Astrocyte of the cerebellum (primary cell): ENCODE results near the gene WIPI1.

Experiments
- DNase-seq: peaks from one replicate; pipeline ENCODE4 v3.0.0-alpha.2; 2011; ENCODE audit warnings: low read depth
- H3K4me3 ChIP-seq: 2 replicates; pipeline ENCODE4 v1.5.1; 2011; ENCODE audit warnings: mild to moderate bottlenecking, low read depth, low read length, moderate library complexity
- in situ Hi-C: cut with HindIII; loops from 2 replicates; pipeline ENCODE4 v1.10.0; 2017; ENCODE audit warnings: low sequenced_read_pairs
- TF ChIP-seq, protein P1 (sequence below): IDR thresholded peaks from 2 replicates; pipeline ENCODE4 v1.5.1; 2012; ENCODE audit warnings: low read length, low read depth, moderate library complexity, mild to moderate bottlenecking; ENCODE audit errors: missing control alignments

The WIPI1 gene

GRCh38 chr17:68450391-68450790 is 6.9 kb downstream of the WIPI1 start:
- DNase-seq = no peak
- in situ Hi-C loops = no loop called here
- H3K4me3 ChIP-seq = no peak overlapping the region
- TF ChIP-seq, protein P1, sequence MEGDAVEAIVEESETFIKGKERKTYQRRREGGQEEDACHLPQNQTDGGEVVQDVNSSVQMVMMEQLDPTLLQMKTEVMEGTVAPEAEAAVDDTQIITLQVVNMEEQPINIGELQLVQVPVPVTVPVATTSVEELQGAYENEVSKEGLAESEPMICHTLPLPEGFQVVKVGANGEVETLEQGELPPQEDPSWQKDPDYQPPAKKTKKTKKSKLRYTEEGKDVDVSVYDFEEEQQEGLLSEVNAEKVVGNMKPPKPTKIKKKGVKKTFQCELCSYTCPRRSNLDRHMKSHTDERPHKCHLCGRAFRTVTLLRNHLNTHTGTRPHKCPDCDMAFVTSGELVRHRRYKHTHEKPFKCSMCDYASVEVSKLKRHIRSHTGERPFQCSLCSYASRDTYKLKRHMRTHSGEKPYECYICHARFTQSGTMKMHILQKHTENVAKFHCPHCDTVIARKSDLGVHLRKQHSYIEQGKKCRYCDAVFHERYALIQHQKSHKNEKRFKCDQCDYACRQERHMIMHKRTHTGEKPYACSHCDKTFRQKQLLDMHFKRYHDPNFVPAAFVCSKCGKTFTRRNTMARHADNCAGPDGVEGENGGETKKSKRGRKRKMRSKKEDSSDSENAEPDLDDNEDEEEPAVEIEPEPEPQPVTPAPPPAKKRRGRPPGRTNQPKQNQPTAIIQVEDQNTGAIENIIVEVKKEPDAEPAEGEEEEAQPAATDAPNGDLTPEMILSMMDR = no peak

- DNase-seq = no peak
- no peak overlapping the region for H3K4me3 ChIP-seq
- in situ Hi-C loops = loop anchor here (25.0 kb wide), 1 partner anchor 187 kb away; no protein-coding TSS in a partner anchor
- TF ChIP-seq, protein P1 = no peak
Observed at GRCh38 chr17:68449021-68449739, 8.1 kb downstream of the WIPI1 start.

DNA sequence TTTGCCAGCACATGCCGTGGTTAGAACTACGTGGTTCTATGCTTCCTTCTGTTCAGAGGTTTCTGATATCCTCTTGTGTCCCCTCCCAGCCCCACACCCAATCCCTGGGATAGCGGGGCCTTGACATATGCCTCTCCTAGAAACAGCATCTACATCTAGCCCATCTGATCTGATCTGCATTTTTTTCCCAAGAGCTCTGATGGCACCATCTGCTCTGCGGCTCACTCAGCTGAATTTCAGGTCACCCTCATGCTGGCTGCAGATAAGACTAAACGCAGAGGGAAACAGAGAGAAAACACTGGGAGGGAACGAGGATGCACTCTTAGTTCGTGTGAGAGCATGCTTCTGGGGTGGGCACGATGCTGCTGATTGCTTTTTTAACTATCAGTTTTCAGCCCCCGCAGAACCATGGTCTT is 10.7 kb downstream of the WIPI1 start:
- TF ChIP-seq, protein P1 = no peak
- in situ Hi-C loops = loop anchor here (25.0 kb wide), 1 partner anchor 184 kb away; no protein-coding TSS in a partner anchor
- H3K4me3 ChIP-seq = no peak overlapping the region
- no peak for DNase-seq

- no peak for DNase-seq
- in situ Hi-C loops = loop anchor here (25.0 kb wide), 1 partner anchor 183 kb away; no protein-coding TSS in a partner anchor
- TF ChIP-seq, protein P1 = no peak
- no peak overlapping the region for H3K4me3 ChIP-seq
Observed at GRCh38 chr17:68445671-68446070, 11.6 kb downstream of the WIPI1 start.

GRCh38 chr17:68443972-68444464 is 13.3 kb downstream of the WIPI1 start:
- no peak for DNase-seq
- TF ChIP-seq, protein P1 = no peak
- H3K4me3 ChIP-seq = no peak overlapping the region
- in situ Hi-C loops = loop anchor here (25.0 kb wide), 1 partner anchor 182 kb away; no protein-coding TSS in a partner anchor

GRCh38 chr17:68441070-68441770 is 16.1 kb downstream of the WIPI1 start:
- DNase-seq = no peak
- H3K4me3 ChIP-seq = no peak overlapping the region
- TF ChIP-seq, protein P1 = no peak
- in situ Hi-C loops = loop anchor here (25.0 kb wide), 1 partner anchor 179 kb away; no protein-coding TSS in a partner anchor
